Activated CD4-positive, alpha-beta T cell treated with anti-CD3 and anti-CD28 coated beads, Interleukin-2, amount 50 U/mL, for 48 hours (primary cell): ENCODE results near the gene SLU7.

Source experiments
- DNase-seq, 2 experiments: peaks; one replicate each; pipeline ENCODE4 v3.0.0-alpha.2; 2020

Gene SLU7

DNA sequence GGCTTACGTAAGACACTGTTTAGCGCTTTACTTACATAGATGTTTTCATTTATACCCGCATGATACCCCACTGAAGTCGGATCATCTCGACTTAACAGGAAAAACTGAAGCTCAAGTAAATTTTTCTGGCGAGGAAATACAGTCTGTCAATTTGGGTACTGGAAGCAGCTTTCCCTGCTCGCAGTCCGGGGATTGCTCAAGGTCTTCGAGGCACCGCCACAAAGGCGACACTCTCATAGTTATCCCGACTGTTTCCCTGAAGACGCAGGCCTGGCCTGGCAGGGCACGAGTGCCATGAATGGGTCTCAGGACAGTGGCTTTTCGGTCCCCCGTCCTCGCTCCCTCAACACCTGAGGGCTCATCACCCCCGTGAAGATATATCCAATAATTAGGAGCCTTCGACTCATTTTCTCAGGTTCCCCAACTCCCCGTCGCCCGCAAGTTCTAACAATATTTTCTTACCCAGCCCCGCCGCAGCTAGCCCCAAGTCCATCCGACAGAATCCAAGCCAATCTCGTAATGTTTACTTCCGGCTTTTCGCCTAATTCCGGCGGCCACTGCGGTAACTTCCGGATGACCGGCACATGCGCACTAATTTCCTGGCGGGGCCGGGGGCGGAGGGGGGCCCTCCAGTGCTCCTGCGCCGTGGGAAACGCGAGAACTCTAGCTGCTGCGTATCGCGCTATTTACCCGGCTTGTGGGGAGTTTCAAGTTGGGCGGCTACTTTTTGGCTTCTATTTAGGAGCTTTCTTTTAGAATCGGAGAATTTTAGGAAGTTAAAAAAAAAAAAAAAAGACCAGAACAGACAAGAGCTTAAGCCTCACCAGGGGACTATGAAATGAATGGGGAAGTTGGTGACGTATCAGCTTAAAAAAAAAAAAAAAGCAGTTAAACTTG, at the start of gene SLU7:
TSS of gene SLU7 (minus strand) at position 521 of the 897 bp plus-strand sequence. CDS start 3,787 bp downstream, outside the sequence.
- peak; percentile 92 to 95 for DNase-seq

DNA sequence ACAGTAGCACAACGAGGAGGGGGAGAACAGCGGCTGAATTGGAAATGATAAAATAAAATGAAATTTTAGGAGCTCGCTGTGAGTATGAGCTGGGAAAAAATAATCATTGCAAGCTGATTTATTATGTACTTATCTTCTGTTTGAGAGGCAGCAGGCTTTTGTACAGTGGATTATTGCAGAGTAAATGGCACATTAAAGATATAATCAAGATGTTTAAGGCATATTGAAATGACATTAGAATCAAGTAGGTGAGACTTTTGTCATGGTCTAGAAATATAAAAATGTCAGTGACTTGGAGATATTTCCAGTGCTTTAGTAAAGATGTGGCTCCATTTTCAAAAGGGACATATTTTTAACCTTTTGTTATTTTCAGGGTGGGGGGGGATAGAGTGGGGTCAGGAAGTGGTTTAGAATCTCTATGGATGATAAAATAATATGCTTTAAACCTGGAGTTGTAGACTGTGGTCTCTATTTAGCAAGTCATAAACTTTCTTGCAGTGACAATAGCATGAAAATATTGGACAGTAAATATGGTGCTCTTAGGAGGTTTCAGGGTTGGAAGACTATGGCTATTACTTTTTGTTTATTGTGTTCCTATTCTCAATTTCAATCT, 49.6 kb upstream of the SLU7 start:
- no peak for DNase-seq

DNA sequence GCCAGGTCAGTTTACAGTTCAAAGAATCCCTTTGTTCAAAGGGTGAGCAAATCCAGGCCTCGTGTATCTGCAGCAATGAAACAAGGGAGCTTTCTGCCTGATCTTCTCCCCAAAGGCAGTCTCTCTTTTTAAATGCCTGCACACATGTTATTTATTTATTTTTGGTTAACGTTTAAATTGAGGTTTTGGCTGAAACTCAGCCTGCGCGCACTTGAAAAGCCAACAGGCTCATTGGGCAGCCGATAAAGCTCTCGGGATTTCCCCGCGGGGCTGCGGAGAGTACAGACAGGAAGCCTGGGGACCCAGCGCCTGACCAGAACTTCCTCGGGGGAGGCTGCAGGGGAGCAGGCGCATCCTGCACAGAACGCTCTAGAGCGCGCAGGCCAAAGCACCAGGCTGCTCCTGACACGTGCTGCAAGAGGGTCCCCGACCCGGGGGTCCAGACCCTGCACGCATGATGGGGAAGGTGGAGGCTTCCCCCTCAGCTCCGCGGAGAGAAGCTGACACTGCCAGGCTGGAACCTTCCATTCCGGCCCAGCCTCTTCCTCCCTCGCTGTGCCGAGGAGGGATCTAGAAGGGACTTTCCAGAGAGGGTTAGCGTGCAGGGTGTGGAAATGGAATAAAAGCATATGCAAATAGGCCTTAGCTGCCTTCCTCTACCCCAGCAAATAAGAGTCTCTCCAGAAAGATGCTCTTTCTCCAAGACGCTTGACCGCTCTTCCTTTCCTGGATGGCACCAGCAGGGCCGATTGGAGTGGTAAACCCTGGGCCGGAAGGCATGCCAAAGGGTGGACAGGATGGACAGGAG, 48.9 kb upstream of the SLU7 start:
- peak; percentile 86 to 90 for DNase-seq

DNA sequence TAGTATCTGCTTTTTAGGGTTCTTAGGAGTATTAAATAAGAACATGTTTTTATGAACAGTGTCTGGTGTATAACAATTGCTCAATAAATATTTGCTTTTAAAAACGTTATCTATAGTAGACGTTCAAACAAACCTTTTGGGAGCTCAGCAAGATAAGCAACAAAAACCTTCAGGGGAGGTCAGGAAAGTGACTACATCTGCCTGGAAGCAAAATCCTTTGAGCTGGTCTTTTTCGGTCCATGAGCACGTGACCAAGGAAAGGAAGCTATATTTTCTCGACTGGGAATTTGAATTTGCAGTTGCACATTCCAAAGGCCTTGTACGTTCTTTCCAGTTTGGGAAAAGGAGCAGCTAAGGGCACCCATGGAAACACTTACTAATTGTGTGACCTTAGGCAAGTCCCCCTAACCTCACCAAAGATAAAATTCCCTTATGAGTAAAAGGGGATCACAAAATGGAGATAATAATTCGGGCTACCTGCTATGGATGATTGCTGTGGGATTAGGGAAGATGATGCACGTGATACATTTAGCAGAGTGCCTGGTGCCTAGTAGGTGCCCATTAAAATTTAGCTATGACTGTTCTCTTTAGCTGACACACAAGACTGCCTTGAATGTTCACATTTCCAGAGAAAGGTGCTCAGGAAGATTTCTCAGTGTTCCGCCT, 48.1 kb upstream of the SLU7 start:
- DNase-seq, result no peak

DNA sequence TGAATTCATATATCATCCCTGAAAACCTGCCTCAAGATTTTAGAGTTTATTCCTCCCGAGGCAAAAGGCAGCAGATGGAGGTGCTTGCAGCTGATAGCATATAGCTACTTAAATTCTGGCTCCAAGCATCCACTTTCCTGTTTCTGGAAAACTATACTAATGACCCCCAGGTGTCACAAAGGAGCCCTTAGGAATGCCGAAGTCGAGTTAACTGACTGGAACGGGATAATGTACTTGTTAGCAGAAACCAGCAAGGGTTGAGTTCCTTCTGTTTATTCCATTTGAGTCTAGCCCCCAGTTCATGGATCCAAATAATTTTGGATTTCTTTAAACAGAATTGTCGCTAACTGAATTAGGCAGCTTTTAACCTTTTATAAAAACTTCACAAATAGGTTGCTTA, 47.2 kb upstream of the SLU7 start:
- DNase-seq, result no peak

DNA sequence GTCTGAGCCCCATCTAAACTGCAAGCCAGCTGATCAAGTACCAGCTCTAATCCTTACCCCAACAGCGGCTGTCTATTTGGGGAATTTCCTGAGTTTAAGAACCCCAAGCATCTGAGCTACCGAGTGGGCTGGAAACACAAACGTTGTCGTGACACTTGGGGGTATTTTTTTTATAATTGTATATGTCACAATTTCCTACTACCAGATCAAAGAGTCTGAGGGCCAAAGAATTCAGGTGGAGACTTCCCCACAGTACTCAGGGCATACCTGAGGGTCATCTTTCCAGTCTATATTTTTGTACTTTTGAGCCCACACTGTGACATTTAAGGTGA, 45.6 kb upstream of the SLU7 start:
- no peak for DNase-seq

DNA sequence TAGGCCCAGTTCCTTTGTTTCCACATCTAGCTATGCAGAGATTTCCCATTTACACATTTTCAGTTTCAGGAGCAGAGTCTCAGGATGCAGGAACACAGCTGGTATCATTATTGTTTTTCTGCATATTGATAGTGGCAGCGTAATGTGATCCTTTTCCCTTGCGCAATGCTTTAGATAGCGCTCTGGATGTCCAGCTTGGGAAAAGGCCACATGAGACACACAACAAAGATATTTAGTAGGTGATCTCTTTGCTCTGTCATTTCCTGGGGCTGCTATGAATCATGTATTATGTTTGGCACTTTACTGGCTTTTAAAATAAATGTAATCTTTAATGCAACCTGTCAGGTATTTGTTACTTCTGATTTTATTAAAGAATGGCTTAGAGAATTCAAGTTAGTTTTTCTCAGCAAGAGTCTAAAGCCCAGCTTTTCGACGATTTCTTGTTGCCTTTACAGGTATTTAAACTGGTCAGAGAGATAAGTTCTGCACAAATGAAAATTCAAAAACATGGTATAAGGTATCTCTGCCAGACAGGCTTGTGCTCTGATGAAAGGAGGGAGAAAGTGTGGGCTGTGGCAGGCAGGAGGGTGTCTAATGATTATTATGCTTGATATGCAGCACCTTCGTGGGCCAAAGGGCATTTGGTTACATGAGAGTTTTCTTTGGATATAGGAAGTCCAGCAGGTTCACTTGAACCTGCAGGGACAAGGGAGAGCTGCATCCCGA, 45.0 kb upstream of the SLU7 start:
- DNase-seq, result no peak

DNA sequence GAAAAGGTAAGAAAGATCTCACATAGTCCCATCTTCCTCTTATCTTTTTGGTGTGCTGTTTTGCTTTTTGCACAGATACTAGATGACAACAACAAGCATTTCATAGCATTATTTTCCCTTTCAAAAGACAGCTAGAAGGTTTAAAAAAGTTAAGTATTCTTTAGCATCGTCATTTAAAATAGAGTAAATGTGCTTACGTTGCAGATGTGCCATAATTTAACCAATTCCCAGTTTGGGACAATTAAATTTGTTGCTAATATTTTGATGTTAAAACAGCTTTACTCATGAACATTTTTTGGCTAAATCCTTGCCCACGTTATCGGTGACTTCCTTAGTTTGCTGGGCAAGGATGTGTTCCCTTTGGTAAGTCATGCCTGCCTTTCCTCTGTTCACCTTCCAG, 44.3 kb upstream of the SLU7 start:
- DNase-seq, result no peak

DNA sequence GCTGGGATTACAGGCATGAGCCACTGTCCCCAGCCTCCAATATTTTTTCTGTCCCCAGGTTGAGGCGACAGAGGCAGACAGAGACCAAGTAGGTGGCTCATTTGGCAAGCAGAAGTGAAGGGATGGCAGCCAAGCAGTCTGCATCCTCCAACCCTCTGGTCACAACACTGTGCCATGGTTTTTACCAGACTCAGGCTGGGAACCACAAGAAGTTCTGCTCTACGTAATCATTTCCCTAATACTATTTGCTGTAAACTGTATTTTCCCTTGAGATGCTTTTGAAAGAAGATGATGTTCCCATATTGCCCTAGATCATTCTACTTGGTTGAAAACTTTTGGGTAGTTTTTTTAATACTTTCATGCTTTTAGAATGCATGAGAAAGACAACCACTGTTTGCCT, 43.3 kb upstream of the SLU7 start:
- DNase-seq, result no peak

DNA sequence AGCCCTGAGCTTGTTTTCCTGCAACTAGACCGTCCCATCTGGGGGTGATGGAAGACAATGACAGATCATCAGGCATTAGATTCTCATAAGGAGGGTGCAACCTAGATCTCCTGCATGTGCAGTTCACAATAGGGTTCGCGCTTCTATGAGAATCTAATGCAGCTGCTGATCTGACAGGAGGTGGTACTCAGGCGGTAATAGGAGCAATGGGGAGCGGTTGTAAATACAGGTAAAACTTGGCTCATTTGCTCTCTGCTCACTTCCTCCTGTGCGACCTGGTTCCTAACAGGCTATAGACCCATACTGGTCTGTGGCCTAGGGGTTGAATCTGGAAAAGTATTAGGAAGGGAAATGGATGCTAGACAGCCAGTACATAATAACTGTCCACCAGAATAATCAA, 42.5 kb upstream of the SLU7 start:
- DNase-seq, result no peak

DNA sequence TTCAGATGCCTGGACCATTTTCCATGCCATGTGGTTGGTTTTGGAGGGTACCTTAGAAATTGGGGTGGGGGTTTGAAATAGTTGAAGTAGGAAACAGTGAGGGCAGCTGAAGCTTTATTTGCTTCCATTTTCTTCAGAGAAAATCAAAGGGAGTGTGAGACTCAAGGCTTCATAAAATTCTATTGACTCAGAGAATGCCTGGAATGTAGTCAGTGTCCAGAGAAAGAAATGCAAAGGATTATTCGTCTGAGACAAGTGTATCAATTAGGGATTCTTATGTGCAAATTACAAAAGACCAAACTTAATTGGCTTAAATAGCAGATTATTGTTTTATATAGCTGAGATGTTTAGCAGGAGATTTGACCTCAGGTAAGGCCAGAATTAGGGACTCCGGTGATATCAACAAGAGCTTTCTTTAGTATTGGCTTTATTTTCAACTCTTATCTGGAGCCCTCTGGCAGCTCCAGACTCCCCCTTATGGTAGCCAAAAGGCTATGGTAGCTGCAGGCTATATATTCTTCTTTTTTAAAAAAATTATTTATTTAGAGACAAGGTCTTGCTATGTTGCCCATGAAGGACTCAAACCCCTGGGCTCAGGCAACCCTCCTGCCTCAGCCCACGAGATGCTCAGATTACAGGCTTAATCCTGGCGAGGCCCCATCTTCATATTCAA, 41.6 kb upstream of the SLU7 start:
- no peak for DNase-seq

DNA sequence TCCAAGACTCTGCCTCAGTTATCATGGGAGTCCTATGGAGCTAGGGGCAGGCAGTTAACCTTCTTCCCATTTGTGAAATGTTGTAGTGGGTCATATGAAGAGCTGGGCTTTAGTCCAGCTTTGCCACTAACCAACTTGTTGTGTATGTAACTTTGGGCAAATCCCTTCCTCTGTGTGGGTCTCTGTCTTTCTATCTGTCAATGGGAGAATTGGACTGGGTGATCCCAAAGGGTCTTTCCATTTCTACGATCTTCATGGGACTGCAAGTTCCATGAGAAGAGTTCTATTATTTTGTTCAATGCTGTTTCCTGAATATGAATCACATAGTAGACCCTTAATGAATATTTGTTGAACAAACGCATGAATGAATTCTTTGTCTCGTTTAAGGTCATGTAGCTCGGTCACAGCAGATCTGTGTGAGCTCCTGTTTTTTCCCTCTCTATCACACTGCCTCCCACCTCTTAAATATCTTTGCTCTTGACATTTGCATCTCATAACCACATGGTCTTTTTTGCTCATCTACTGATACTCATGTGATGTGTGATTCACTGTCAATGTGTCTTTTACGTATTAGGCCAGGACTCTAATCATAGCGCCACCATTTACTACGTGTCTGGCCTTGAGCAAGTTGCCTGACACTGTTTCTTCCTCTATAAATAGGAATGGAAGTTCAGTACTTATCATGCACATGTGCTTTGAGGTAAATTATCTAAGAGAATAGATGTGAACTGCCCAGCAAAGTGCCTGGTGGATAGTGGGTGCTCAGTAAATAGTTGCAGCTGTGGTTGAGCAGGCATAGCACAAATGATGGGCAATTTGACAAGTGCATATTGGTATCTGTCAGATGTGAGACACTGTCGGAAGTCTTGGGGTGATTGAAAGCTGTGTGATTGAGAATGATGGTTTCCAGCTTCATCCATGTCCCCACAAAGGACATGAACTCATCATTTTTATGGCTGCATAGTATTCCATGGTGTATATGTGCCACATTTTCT, 40.2 kb upstream of the SLU7 start:
- DNase-seq, result no peak

DNA sequence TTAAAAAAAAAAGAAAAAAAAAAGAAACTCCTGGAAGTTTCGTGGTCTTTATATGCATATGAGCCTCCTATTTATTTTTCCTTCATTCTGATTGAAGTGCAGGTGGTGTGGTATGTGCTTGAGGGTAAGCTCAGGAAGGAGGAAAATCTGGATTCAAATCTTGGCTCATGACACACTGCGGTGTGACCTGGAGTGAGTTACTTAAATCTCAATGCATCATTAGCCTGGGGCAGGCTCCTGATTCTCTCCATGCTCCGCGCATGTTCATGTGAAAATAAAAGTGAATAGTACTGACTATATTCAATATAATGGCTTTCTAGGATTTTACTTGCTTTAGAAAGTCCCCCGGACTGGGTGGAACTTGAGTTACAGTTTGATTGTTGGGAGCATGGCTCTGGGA, 38.4 kb upstream of the SLU7 start:
- DNase-seq, result no peak

DNA sequence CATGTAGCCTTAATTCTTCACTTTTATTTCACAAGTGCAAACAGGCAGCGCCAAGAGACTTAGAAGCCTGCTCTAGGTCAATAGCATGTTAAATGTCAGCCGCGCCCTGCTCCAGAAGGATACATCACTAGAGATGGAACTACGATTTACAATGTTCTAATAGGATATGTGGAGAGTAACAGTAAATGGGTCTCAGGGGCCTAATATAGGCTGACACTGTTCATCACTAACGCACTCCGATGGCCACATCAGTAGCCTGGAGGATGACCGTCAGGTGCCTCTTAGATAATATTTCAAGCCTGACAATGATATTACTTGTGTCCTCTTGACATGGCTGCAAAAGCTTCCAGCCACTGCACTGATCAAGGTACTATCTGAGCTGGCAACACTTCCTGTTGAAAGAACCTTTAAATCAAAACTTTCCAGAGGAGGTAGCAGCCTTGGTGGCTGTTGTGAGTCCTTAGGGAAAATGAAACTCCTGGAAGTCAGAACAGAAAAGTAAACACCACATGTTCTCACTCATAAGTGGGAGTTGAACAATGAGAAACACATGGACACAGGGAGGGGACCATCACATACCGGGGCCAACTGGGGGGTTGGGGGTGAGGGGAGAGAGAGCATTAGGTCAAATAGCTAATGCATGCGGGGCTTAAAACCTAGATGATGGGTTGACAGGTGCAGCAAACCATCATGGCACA, 37.7 kb upstream of the SLU7 start:
- DNase-seq, result no peak

DNA sequence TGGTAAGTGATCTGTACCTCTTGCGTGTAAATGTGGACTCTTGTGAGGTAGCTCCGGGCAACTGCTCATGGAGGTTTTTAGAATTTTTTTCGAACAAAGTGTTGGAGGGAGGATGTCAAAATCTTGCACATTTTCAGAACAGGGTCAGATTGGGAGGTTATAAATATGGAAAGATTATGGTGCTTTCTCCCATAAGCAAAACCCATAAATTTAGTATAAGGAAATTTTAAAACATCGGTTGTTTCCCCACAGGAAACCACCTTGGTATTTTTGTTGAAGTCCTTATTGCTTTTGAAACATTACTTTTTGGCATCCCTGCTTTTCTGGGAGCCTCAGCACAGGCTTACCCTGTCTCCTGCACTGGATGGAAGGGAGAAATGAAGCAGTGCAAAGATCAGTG, 36.7 kb upstream of the SLU7 start:
- DNase-seq, result no peak

DNA sequence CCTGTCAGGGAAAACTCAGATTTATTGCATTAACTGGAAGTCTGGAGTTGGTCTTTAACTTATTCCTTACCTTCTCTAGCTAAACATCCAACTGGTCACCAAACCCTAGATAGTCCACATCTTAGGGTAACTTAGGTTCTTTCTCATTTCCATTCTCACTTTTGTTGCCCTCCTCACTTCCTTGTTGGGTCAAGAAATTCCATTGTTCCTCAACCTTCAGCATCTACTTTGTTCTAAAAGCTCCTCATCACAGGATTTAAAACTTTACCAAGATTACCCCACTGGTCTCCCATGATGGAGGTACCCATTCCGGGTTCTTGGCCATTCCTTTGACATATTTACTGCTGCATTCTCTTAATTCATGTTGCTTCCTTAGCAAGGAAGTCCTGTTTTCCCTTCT, 34.9 kb upstream of the SLU7 start:
- DNase-seq, result no peak

DNA sequence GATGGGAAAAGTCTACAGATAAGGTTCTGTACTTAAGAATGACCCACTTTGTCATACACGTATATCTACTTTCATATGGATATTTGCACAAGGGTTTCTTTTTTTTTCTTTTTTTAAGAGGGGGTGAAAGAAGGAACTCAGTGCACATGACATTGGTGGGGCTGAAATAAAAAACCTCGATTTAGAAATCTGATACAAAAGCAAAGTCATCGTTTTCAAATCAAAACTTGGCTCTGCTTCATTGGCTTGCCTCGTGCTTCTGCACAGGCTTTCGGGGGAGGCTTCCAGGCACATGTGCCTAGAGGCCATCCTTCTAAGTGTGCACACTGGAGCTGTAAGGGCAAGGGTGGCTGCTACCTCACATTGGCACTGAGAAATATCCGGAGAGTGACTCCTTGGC, 33.9 kb upstream of the SLU7 start:
- DNase-seq, result no peak

DNA sequence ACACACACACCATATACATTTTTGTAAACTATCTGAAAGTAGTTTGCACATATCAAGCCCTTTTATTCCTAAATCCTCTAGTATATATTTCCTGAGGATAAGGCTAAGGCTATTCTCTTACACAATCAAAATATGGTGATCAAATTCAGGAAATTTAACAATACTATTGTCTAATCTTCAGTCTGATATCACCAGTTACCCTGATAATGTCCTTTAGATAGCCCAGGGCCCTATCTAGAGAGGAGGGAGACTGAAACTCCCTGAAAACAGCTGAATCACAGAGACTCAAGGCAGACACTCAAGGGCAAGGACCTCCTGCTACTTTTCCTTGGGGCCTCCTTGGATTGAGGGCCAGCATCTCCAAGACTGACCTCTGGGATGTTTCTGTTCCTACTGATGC, 33.2 kb upstream of the SLU7 start:
- DNase-seq, result no peak

DNA sequence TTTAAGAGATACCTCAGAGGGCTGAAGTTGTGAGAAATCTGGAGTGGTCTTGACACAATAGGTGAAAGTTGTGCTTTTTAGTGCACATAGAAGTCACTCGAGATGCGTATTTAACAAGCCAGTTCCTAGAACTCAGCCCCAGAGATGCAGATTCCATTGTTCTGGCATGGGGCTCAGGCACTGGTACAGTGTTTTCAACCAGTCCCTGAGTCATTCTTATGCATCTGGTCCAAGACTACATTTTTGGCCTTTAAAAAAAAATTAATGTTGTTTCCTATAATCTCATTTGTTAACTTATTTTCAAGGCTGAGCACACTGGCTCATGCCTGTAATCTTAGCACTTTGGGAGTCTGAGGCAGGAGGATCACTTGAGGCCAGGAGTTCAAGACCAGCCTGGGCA, 32.4 kb upstream of the SLU7 start:
- DNase-seq, result no peak
